Endothelial cell of umbilical vein (primary cell): ENCODE data around the gene DBNL. TPM values are rescaled to one million over a fixed set of nuclear protein-coding genes. Genes with fewer than 3 reads are reported as not detected.

Source experiments
- BruUV-seq: library from RNA; stranded (reverse); fragments of 400-500 nt; replicated peaks from 2 replicates; lab custom pipeline; 2021; lab: Mats Ljungman, UMichigan
- CTCF ChIA-PET: fragments of 300-600, 350-600 bp; sonication (Branson Sonifier 250); formaldehyde crosslinking; loops from one replicate; lab custom pipeline; 2021; ENCODE audit warnings: antibody characterized with exemption, inconsistent platforms; lab: Charles Lee
- POLR2A ChIA-PET: fragments of 300-600, 350-600 bp; sonication (Branson Sonifier 250); formaldehyde crosslinking; loops from one replicate; lab custom pipeline; 2021; ENCODE audit warnings: antibody characterized with exemption, inconsistent platforms; lab: Charles Lee
- DNase-seq: peaks from one replicate; pipeline ENCODE4 v3.0.0-alpha.2; 2011; ENCODE audit warnings: low read depth, low spot score
- FAIRE-seq: peaks from 2 replicates; lab custom pipeline; 2011; peaks lifted over from hg19 to GRCh38; lab: Jason Lieb, UNC
- H2AFZ ChIP-seq: 2 replicates; pipeline ENCODE4 v1.6.0; 2012; ENCODE audit warnings: low read depth, low read length, control low read depth, inconsistent platforms
- H3K27ac ChIP-seq: 2 replicates; pipeline ENCODE4 v1.5.1; 2011; ENCODE audit warnings: low read depth, mild to moderate bottlenecking, control low read depth, low read length, moderate library complexity; ENCODE audit not compliant: insufficient read depth
- H3K27me3 ChIP-seq, 2 experiments: 2 replicates each; pipeline versions ENCODE4 v1.6.0 to v1.6.1; 2011; ENCODE audit warnings: low read length in 2 of 2, mixed read lengths in 1 of 2; ENCODE audit not compliant: control insufficient read depth in 2 of 2, insufficient read depth in 2 of 2
- H3K36me3 ChIP-seq, 2 experiments: 2 replicates in 1 of 2; 3 replicates in 1 of 2; pipeline ENCODE4 v1.5.1; 2011; ENCODE audit warnings: low read length in 2 of 2, mild to moderate bottlenecking in 1 of 2, moderate library complexity in 1 of 2; ENCODE audit not compliant: control insufficient read depth in 2 of 2, insufficient read depth in 2 of 2; ENCODE audit errors: extremely low read depth in 1 of 2
- H3K4me1 ChIP-seq: 3 replicates; pipeline ENCODE4 v1.5.1; 2011; ENCODE audit warnings: mild to moderate bottlenecking, low read length; ENCODE audit not compliant: control insufficient read depth, insufficient read depth; ENCODE audit errors: extremely low read depth
- H3K4me2 ChIP-seq: 2 replicates; pipeline ENCODE4 v1.6.1; 2011; ENCODE audit warnings: low read length, control low read depth, mixed read lengths; ENCODE audit not compliant: insufficient read depth
- H3K4me3 ChIP-seq, 3 experiments: fragments of 200-600 bp in 1 of 3; sonication (generic), shearing (Covaris generic) in 1 of 3; replicated peaks in 1 of 3; 2 replicates each; pipeline ENCODE4 v1.5.1; 2011 to 2016; ENCODE audit warnings: control low read depth in 3 of 3, low read length in 3 of 3, mild to moderate bottlenecking in 2 of 3, inconsistent platforms in 1 of 3, low read depth in 1 of 3, moderate library complexity in 1 of 3; ENCODE audit not compliant: insufficient read depth in 1 of 3
- H3K79me2 ChIP-seq: 2 replicates; pipeline ENCODE4 v1.6.0; 2012; ENCODE audit warnings: low read length, inconsistent platforms; ENCODE audit not compliant: control insufficient read depth, insufficient read depth
- H3K9ac ChIP-seq: replicated peaks from 2 replicates; pipeline ENCODE3; 2011; ENCODE audit warnings: low read length, control low read depth; ENCODE audit not compliant: insufficient read depth; ENCODE audit errors: extremely low read depth
- H3K9me1 ChIP-seq: replicated peaks from 3 replicates; pipeline ENCODE4 v1.6.0; 2011; ENCODE audit warnings: mild to moderate bottlenecking, low read length; ENCODE audit not compliant: control insufficient read depth, insufficient read depth; ENCODE audit errors: extremely low read depth
- H3K9me3 ChIP-seq: replicated peaks from 2 replicates; pipeline ENCODE4 v1.5.1; 2012; ENCODE audit warnings: low read length, inconsistent platforms; ENCODE audit not compliant: control insufficient read depth, insufficient read depth
- H4K20me1 ChIP-seq: replicated peaks from 2 replicates; pipeline ENCODE3; 2011; ENCODE audit warnings: mild to moderate bottlenecking, low read length; ENCODE audit not compliant: control insufficient read depth, insufficient read depth; ENCODE audit errors: extremely low read depth
- CTCF ChIP-seq, 2 donors: IDR thresholded peaks; 1 replicate in 1 of 2; 2 replicates in 1 of 2; pipeline ENCODE4 v1.5.1; 2011; ENCODE audit warnings: low read length in 2 of 2, mild to moderate bottlenecking in 2 of 2, moderate library complexity in 2 of 2, control low read depth in 1 of 2, inconsistent platforms in 1 of 2, low read depth in 1 of 2; ENCODE audit not compliant: insufficient read depth in 1 of 2; ENCODE audit errors: extremely low read depth in 1 of 2
- EZH2 ChIP-seq: IDR thresholded peaks from 2 replicates; pipeline ENCODE4 v1.6.1; 2012; ENCODE audit warnings: borderline replicate concordance, low read depth, mild to moderate bottlenecking, moderate library complexity, low read length, inconsistent platforms; ENCODE audit not compliant: severe bottlenecking
- FOS ChIP-seq: IDR thresholded peaks from 2 replicates; pipeline ENCODE4 v1.6.1; 2011; ENCODE audit warnings: mild to moderate bottlenecking, low read length, moderate library complexity, borderline replicate concordance; ENCODE audit not compliant: insufficient read depth
- GATA2 ChIP-seq: IDR thresholded peaks from 2 replicates; pipeline ENCODE4 v1.7.0; 2011; ENCODE audit warnings: low read depth, mild to moderate bottlenecking, moderate library complexity, mixed read lengths, low read length; ENCODE audit not compliant: insufficient read length, insufficient read depth
- JUN ChIP-seq: IDR thresholded peaks from 2 replicates; pipeline ENCODE4 v1.6.1; 2011; ENCODE audit warnings: borderline replicate concordance, low read depth; ENCODE audit not compliant: insufficient read length, insufficient read depth
- MAX ChIP-seq: IDR thresholded peaks from 2 replicates; pipeline ENCODE4 v1.6.1; 2011; ENCODE audit not compliant: insufficient read depth, insufficient read length
- MYC ChIP-seq: IDR thresholded peaks from one replicate; pipeline ENCODE4 v1.6.1; 2011; ENCODE audit warnings: mild to moderate bottlenecking, low read depth, low read length
- POLR2A ChIP-seq: IDR thresholded peaks from 2 replicates; pipeline ENCODE4 v1.6.1; 2012; ENCODE audit warnings: low read depth, mild to moderate bottlenecking, control low read depth, low read length
- POLR2AphosphoS5 ChIP-seq: IDR thresholded peaks from 2 replicates; pipeline ENCODE4 v1.6.1; 2012; ENCODE audit warnings: low read depth, mild to moderate bottlenecking, control low read depth, low read length, moderate library complexity; ENCODE audit not compliant: insufficient read depth
- dilution Hi-C: fragments of 300-500 bp; cut with MboI; formaldehyde crosslinking; loops from one replicate; pipeline ENCODE4 v1.15.0; 2019; ENCODE audit warnings: low sequenced_read_pairs; ENCODE audit not compliant: extremely low pct_ligation_motif_present
- intact Hi-C: fragments of 100-400 bp; cut with micrococcal nuclease; formaldehyde crosslinking; loops from one replicate; pipeline ENCODE4 v1.10.0; 2022
- polyA plus RNA-seq, 4 experiments: library from polyadenylated mRNA; depleted of rRNA in 3 of 4; stranded (reverse) in 3 of 4; unstranded in 1 of 4; fragments of >200 nt; gene quantifications; 2 replicates each; pipeline versions ENCODE4 v1.2.1 to v1.2.3, GENCODE V29; 2011 to 2012; ENCODE audit warnings: missing spikeins in 1 of 4
- total RNA-seq: library from RNA; stranded (reverse); gene quantifications from 2 replicates; pipeline ENCODE4 v1.2.3, GENCODE V29; 2021

Gene DBNL
- total and polyA plus RNA-seq, 2 donors (not counting 3 experiments of a cell fraction or from before 2014, with no cell fraction given), result 94.0 to 123 TPM

- H3K4me1 ChIP-seq, result peaks cover 3% of the 10 kb centered on the region
- H4K20me1 ChIP-seq, result no peaks in the 10 kb centered on the region
- peaks cover 3% of the 10 kb centered on the region for H3K79me2 ChIP-seq
- H3K9ac ChIP-seq, result no peak overlapping the region
- no peak overlapping the region for H3K27ac ChIP-seq
- no peaks in the 10 kb centered on the region for H3K9me1 ChIP-seq
- H3K27me3 ChIP-seq, result no peaks in the 10 kb centered on the region
- ChIA-PET CTCF (interaction anchor here (1.4 kb wide), 1 partner anchor 13 kb away, joined by 4 read pairs; no protein-coding TSS in a partner anchor), POLR2A (no interaction called here)
- H3K4me2 ChIP-seq, result no peak overlapping the region
- BruUV-seq, result no TSS peak
- FAIRE-seq, result no peak
- H2AFZ ChIP-seq, result no peak overlapping the region
- H3K9me3 ChIP-seq, result no peaks in the 10 kb centered on the region
- TF ChIP-seq JUN (no peak), MYC (no peak), CTCF (IDR thresholded peaks at IDR 0.05; ENCODE audit: extremely low read depth in 1 of 2, insufficient read depth in 1 of 2, low read depth in 1 of 2, low read length in 2 of 2) (no peak), POLR2A (no peak), EZH2 (no peak), POLR2AphosphoS5 (no peak), FOS (no peak), MAX (no peak), GATA2 (no peak)
- intact Hi-C loops (no loop called here), dilution Hi-C loops (no loop called here)
- H3K36me3 ChIP-seq, result peaks cover 3 to 11% of the 10 kb centered on the region in 2 experiments
- H3K4me3 ChIP-seq, result no peak overlapping the region
- DNase-seq, result no peak
Observed at GRCh38 chr7:44109991-44110390, 65.5 kb downstream of the DBNL start.
